Bone marrow (tissue), 2 donors: ENCODE data around the gene ETV5.
"Not testable (repeated sequence)": the region's sequence is repeated elsewhere in the genome, so short reads cannot be mapped to it uniquely, and the experiment has no call there.

Experiments used
- DNase-seq, 2 donors: peaks; one replicate each; lab custom pipeline; 2025; lab: John Stamatoyannopoulos, UW

The ETV5 gene

DNA sequence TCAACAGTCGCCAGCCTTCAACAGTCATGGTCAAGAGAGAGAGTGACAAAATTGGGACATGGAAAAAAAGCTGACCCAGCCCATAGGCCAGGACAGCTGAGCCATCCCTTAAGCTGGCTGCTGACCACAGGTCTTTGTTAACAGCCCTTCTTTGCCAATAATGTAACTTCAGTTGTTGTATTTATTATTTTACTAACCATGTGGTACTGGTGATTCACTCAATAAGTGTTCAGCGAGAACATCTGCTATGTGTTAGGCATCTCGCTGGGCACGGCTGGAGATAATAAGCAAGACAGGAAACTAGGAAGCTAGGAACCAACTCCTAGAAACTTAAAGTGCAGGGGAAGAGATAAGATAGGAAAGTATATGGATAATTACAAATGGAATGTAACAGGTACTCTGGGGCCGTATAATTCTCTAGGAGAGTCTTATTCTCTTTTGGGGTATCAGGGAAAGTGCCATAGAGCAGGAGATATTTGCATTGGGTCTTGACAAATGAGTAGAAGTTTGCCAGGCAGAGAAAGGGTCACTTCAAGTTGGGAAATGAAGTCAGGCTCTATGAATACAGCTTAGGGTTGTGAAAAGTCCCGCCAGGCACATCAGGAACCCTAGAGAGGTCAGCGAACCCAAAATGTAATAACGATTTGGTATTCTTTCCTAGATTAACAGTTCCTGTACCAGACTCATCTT, 87.1 kb downstream of the ETV5 start:
- no peak for DNase-seq

DNA sequence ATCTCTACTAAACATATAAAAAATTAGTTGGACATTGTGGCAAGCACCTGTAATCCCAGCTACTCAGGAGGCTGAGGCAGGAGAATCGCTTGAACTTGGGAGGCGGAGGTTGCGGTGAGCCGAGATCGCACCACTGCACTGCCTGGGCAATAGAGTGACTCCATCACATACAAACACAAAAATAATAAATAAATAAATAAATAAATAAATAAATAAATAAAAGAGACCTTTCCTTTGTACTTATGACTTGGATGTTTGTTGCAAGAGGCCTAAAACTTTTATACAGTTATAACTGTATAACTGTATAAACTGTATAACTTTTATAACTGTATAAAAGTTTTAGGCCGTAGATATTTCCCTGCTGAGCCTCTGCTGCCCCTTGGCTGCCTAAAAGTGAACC, 87.6 kb downstream of the ETV5 start:
- not testable (repeated sequence) for DNase-seq

GRCh38 chr3:186019288-186019687, 89.6 kb downstream of the ETV5 start:
- DNase-seq: not testable (repeated sequence)

DNA sequence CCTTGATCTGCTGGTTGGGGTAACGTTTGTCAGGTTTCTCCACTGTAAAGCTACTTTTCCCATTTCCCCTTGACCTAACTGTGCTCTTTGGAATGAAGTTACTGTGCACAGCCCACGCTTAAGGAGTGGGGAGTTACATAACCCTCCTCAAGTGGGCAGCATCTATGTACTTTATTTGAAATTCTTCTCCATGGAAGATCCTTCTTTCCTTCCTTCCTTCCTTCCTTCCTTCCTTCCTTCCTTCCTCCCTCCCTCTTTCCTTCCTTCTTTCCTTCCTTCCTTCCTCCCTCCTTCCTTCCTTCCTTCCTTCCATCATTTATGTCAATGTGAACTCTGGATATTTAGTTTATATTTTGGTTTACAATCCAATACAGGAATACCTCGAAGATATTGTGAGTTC, 94.0 kb downstream of the ETV5 start:
- DNase-seq: no peak

- no peak for DNase-seq
These were observed 95.6 kb downstream of the ETV5 start for GRCh38 chr3:186013312-186013711.

- DNase-seq: no peak
These were observed 96.8 kb downstream of the ETV5 start for GRCh38 chr3:186012137-186012536.

DNA sequence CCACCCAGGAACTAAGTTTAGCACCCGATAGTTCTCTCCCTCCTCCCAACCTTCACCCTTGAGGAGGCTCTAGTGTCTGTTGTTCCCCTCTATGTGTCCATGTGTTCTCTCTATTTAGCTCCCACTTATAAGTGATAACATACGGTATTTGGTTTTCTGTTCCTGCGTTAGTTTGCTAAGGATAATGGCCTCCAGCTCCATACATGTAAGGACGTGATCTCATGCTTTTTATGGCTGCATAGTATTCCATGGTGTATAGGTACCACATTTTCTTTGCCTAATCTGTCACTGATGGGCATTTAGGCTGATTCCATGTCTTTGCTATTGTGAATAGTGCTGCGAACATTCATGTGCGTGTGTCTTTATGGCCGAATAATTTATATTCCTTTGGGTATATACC, 104.2 kb downstream of the ETV5 start:
- no peak for DNase-seq

GRCh38 chr3:186004209-186004608, 104.7 kb downstream of the ETV5 start:
- DNase-seq: no peak

GRCh38 chr3:186003610-186004009, 105.3 kb downstream of the ETV5 start:
- DNase-seq: no peak

- peak in 1 of 2 donors; percentile 51 for DNase-seq
These were observed 105.9 kb downstream of the ETV5 start for GRCh38 chr3:186002884-186003472.

- no peak for DNase-seq
These were observed 107.0 kb downstream of the ETV5 start for GRCh38 chr3:186001842-186002241.

DNA sequence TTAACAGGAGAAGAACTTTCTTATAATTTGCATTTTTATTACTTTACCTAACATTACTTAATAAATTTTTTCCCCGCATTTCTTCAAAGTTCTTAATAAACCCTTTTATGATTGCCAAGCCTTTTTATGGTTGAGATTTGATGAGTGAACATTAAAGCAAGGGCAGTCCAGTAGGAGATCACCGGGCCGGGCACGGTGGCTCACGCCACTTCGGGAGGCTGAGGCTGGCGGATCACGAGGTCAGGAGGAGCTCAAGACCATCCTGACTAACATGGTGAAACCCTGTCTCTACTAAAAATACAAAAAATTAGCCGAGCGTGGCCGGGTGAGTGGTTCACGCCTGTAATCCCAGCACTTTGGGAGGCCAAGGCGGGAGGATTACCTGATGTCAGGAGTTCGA, 109.7 kb downstream of the ETV5 start:
- no peak for DNase-seq

GRCh38 chr3:185998136-185998535, 110.8 kb downstream of the ETV5 start:
- DNase-seq: no peak

DNA sequence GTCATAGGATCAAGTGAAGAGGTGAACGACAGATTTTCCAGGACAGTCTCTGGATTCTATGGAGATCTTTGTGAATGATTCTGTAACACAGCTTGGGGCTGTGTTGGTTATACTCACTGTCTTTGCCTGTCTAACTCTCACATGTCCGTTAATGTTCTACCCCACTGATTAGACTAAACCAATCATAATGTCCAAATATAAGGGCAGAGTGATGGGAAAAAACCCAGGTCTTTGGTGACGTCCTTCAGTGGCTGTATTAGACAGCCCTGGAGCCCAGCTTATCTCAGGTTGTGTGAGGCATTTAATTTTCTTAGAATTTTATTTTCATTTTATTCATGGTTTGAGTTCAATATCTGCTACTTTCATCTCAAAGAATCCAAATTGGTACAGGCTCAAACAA, 111.8 kb downstream of the ETV5 start:
- no peak for DNase-seq
